ENCODE results near the gene DGKG.

DGKG gene

DNA sequence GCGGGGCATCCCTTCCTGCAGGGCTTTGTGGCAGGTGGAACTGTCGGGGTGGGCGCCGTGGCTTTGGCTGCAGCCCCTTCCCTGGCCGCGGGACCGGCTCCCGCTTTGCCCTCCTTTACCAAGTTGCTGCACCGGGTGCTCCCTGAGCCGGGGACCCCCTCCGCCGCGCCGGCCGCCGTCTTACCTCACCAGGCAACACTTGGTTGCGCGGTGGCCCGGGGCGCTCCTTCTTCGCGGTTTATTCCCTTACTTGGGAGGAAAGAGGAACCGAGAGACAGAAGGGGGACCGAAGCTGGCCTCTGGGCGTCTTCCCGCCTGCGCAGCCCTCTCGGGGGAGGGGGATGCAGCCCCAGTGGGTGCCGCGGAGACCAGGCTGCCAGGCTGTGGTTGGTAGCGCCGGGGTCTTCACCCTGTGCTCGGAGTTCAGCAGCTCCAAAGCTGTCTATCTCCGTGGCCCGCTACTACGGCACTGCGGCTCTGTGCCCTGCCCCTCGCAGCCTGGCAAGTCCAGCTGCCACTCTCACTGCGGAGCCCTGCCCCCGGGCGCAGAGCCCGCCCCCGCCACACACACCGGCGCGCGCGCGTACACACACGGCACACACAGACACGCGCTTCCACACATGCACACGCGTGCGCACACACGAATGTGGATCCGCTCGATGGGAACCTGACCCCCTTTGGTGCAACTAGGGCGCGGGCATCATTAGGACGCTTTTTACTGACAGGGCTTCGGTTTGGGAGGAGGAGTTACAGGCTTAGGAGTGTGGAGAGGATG is at the start of gene DGKG:
TSS of gene DGKG (minus strand) at position 473 of the 775 bp plus-strand sequence. CDS start 41,775 bp downstream, outside the sequence.
- no peak for DNase-seq

DNA sequence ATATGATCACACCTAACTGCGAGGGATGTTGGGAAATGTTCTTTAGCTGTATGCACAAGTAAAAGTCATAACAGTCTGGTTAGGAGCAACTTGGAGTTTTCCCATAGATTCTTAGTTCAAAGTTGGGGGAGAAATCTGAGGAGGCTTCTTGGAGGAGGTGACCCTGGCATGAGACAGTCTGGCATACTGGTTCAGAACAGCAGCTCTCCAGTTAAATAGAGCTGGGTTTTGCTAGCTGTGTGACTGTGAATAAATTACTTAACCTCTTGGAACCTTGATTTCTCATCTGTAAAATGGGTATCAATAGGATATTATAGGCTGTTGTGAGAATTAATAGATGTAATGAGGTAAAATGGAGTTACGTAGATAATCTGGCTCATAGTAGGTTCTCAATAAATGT is 49.1 kb upstream of the DGKG start:
- DNase-seq: no peak

DNA sequence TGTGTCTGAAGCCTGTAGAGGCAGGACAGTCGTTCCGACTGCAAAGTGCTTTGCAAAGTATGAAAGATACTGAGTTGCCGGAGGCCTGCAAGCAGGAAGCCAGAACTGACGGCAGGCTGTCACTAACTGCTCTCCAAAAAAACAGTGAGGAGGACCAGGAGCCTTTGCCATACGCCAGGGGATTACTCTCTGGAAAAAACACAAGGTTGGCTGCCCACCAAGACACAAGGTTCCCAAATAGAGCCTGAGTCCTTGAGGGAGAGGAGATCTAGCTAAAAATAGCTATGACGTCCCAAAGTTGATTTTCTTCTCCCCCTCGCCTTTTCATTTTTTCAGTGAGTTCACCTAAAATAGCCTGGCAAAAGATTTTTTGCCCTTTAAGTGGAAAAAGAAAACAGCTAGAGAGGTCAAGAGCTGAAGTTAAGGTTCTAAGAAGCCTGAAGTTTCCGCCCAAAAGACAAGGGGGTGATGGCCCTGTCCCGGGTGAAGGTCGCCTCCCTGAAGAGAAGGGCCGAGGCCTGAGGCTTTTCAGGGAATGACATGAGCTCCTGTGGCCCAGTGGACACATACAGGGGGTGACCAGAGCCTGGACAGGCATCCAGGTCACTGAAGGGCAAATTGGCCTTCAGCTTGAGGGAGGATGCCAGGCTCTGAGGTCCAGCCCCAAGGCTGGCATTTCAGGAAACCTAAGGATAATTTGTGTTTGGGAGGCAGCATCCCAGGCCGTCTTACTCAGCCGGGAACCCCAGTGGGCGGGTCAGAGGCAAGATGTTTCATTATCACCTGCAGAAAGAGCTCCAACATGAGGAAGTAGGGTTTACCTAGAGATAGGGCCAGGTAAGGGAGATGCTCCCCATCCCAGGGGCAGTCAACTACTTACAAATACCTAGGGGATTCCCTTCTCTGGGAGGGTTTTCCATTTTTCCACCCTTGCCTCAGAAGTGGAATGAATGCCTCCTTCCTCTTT is 44.9 kb upstream of the DGKG start:
- no peak for DNase-seq

DNA sequence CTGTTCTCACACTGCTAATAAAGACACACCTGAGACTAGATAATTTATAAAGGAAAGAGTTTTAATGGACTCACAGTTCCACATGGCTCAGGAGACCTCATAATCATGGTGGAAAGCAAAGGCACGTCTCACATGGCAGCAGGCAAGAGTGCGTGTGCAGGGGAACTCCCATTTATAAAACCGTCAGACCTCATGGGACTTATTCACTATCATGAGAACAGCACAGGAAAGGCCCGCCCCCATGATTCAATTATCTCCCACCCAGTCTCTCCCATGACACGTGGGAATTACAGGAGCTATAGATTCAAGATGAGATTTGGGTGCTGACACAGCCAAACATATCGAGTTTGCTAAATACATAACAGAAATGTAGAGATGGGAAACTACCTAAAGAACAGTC is 39.5 kb upstream of the DGKG start:
- DNase-seq: no peak

DNA sequence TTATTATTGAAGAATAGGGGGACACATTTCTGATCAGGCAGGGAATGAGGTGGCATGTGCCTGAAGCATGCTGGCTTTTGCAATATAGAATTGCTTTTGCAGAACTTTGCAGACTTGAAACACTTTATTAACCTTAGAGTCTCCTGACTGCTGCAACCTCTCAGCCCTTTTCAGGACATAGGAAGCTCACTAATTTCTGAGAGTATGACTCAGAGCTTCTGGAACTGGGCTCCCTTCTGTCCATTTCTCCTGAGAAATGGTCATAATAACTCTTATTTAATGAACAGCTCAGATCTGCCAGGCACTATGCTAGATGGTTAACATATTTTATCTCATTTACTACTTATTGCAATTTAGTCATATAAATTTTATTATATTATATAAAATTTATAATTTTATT is 38.6 kb upstream of the DGKG start:
- no peak for DNase-seq

DNA sequence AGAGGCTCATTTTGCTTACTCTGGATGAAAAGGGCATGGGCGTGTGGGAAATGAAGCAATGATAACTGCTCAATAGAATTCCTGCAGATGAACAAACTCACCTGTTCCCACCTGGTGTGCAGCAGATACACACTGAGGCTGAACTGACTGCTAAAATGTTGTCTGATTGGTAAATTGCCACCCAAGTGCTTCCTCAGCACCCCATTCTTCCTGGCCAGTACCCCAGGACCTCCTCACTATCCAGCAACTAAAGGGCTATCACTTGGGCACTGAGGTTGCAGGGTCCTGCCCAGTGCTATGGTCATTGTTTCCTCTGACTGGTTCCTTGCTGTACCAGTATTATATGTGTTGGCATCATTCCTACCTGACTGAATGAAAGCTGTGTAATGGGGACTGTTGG is 38.0 kb upstream of the DGKG start:
- no peak for DNase-seq

DNA sequence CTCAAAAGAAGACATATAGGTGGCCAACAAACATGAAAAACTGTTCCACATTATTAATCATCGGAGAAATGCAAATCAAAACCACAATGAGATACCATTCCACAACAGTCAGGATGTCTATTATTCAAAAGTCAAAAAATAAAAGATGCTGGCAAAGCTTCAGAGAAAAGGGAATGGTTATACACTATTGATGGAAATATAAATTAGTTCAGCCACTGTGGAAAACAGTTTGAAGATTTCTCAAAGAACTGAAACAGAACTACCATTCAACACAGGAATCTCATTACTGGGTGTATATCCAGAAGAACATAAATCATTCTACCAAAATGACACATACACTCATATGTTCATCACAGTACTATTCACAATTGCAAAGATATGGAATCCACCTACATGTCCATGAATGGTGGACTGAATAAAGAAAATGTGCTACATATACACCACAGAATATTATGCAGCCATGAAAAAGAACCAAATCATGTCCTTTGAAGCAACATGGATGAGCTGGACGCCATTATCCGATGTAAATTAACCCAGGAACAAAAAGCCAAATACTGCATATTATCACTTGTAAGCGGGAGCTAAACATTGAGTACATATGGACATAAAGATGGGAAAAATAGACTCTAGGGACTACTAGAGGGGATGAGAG is 32.7 kb upstream of the DGKG start:
- DNase-seq: no peak

DNA sequence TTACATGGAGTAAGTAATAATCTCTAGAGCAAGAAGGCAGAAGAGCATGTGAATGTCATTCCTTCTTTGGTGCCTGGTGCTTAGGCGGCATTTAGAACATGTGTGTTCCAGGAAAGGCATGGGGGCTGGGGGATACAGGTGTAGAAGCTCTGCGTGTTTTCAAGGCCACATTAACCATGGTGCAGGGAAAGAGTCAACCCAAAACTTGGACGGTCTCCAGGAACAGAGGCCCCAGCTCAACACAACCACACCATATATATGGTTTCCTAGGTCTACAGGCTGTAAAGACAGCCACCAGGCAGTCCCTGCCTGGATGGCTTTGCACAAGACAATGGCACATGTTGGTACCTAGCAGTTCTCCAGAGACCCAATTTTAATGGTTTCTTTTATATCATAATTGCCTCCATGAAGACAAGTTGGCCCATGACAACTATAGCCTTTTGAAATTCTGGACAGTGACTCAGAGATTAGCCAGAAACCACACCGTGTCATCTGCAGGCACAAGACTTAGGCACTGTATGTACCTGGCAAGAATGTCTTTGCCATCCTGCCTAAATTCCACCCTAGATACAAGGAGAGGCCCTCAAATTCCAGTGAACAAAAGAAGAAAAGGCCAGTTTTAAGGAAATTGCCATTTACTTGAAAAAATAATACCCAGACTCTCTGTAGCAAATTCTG is 25.0 kb upstream of the DGKG start:
- no peak for DNase-seq

DNA sequence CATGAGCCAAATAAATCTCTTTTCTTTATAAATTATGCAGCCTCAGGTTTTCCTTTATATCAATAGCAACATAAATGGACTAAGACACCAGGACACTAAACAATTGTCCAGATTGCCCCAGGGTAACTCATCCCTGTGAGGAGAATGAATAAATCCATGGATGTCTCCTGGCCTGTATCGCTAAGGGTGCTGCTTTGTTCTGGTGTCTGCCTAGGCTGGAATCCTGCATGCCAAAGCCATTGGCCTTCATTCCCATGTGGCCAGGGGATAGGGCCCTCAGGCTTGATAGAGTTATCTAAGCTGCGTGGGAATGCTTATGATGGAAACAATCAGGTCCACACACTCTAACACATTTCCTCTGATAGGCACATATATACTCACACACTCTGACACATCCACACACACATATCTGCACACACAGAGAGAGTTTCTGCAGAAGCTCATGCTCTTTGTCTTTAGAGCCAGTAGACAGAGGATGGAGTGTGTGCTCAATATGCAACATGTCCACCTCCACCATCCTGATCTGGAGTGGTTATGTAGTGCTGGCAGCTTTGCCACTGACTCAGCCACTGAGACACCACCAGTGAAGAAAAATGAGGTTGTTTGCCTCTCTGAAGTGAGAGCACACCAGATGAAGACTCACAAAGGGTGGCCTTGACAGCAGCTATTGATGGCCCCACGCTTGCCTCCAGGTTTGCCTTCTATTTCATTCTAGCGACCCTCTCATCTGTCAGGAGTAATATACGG is 24.0 kb upstream of the DGKG start:
- DNase-seq: no peak

DNA sequence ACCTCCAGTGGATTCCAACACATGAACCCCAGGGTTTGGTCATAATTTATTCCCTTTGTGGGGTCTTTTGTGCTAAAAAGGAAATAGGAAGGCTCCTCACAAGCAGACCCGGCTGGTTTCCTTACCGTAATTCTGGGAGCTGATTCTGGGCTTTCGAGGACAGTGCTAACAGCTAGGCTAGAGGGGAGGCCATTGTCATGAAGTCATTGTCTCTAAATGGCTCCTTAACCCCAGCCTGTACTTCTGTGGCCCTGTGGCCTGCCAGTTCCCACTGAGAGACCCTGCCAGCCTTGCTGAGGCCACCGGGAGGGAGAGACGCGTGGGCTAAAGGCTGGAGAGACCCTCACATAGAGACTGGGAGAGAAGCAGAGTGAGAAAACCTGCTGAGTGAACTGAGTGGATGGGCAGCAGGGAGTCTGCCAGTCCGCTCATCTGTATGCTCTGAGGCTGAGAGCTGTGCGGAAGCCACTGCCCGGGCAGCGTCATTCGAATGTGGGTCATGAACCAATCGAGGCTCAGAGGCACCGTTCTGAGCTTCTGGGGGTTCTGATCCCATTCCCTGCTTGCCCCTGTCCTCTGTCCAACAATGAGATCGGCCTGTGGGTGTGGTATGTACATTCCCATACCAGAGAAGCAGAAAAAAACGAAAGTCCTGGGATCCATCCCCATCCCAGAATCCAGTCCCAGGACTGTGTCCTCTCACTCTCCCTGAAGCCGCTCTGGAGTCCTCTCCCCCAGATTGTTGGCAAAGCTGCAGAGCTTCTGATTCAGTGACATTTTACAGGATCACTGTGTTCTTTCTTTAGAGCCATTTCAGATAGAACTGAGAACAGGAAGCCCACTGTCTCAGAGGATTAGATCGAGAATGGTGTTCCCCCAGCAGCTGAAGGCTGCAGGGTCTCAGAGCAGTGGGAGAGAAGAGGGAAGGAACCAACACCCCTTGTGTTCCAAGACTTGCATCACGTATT is 21.3 kb upstream of the DGKG start:
- no peak for DNase-seq

DNA sequence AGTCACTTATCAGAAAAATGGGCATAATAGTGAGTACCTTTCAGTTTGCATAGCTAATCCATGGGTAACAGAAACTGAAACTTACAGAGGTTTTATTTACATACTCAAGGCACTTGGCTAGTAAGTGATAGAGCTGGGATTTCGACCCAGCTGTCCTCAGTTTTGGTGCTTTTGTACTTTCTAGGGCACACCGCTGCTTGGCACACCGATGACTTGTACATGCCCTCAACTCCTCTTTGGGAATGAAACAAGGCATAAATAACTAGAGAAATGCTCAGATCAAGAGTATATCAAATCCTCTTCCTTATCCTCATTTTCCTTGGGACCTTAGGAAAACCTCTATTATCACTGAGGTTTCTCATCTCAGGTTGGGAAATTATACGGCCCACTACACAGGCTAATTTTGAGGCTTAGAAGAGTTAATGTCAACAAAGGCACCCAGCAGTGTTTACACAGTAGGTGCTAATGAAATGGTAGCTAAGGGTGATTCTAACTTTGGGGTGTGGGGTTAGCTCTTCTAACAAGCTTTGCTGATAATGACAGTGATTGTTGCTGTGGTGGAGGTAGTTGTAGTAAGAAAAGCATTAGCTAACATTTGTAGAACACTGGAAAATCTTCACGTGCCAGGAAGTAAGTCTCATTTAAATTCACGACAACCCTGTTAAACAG is 20.3 kb upstream of the DGKG start:
- no peak for DNase-seq

DNA sequence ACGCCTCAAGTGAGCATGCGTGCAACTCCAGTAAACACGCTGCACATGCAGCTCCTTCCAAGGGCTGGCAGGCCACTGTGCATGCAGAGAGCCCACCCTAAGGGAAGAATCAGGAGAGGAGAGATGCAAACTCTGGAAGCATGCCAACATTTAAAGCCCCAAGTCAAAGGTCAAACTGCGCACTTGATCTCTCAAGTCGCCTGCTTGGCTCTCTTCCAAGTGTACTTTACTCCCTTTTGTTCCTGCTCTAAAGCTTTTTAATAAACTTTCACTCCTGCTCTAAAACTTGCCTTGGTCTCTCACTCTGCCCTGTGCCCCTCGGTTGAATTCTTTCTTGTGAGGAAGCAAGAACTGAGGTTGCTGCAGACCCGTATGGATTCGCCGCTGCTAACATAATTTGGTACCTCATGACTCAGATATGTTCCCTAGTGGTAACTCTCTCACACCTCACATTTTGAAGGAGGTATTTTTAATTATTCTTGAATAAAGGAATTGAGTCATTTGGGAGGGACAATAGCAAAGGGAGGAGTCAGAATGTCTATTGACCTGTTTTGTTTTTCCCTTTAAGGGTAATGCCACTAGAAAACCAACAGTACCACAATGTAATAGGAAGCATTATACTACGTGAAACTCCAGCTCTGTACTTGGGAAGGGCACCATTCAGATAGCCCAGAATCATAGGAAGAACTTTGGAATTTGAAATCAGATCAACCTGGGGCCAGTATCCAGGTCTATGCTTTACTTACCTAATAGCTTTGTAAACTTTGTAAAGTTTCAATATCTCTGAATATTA is 19.6 kb upstream of the DGKG start:
- DNase-seq: no peak

DNA sequence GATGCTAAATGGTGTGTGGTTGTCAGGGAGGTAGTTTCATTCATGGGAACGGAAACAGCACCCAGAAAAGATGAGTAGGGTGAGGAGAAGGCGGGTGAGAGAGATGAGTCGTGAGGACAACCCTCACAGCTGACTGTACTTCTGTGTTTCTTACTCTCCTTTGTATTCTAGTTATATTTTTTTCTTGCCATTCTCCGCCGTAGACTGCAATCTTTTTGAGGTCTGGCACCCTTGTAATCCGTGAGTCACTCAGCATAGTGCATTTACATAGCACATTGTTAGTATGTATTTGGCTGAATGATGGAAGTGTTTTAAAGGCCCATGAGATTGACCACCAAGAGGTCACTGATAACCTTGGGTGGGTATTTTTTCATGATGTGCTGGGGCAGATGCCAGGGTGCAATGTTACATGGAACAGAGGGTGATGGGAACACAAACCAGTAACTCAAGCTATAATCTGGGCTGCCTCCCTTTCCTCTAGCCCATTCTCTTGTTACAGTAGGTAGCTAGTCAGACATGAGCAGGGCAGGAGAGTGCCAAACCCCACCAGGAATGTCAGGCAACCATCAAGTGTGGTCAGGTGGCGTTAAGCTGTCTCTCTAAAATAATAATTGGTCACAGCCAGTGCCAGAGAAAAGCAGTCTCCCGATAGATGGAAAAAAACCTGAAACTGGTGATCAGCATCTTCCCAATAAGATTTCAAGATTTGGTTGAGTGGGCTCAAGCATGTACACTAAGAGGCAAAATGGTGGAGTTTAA is 18.8 kb upstream of the DGKG start:
- no peak for DNase-seq

DNA sequence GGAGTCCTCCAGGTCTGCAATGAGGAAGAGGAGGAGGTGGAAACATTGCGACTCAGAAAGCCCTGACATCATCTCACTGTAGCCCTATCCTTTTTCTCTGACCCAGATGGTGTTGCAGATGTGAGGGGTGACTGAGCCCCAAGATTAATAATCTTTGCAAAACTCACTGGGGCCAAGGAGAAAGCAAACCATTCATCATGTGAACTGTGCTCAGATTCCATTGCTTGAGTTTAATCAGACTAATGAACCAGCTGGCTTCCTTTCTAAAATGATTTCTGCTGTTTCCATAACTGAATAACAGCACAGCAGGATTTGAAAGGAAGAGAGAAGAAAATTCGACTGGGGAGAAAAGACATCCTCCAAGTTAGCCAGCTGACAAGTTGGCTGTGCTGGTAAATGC is 13.4 kb upstream of the DGKG start:
- DNase-seq: no peak

DNA sequence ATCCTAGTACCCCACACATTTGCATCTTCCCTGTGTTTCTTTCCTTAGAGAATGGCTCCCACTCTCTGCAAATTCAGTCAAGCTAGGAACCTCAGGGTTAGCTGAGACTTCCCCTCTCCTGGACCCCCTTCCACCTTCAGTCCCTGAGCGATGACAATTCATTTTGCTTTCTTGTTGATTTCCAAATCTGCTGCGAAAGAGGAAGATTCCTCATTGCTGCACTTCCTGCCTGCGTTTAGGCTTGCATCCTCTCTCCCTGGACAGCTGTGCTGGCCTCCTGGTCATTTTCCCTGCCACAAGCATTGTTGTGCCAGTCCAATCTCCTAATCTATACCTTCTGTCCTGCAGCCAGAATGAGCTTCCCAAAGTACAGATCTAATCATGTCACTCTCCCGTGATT is 12.3 kb upstream of the DGKG start:
- DNase-seq: no peak

DNA sequence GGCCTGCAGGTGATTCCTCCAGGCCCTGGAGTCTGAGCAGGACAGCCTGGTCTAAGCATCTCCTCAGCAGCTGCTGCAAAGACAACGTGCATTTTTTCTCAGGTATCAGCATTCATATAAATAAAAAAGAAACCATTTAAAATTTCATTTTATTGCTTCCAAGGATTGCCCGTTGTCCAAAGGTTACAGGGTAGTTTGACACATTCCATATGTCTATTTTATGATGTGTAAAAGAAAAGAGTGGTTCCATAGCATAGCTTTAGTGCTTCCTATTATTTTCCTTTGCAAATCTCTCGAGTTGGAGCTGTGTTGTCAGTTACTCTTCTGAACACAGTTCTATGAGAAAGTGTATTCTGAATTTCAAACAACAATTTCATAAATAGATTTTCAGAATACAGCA is 7.2 kb upstream of the DGKG start:
- no peak for DNase-seq

DNA sequence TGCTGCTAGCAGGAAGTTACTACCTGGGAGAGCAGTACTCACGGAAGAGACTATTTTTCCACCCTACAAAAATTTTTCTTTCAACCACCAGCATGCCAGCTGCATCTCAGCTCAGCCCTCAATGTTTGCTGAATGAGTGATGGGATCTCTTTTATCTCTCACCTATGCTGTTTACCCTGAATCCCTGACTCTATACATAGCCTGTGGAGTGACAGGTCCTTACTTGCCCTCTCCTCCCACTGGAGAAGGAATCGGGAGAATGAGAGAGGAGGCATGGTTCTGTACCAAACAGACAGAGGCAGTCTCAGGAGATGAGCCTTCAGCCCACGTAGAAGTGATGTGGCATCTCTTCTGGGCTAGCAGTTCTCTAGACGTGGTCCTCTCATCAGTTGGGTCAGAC is 6.7 kb upstream of the DGKG start:
- DNase-seq: no peak

DNA sequence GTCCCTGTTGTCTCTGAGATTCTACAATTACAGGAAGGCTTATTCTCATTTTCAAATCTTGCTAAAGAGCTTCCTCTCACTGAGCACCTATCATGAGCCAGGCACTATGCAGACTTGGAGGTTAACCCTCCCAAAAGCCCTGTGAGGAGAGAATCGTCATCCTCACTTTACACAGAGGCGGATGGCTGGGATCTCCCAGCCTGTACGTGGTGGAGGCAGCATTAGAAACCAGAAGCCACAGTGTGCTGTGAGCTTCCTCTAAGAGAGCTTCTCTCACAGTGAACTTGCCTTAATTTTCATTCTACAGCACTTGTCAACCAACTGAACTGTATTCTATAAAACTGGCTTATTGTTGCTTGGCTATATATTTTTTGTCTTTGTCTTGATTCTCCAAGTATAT is 6.1 kb upstream of the DGKG start:
- DNase-seq: no peak

DNA sequence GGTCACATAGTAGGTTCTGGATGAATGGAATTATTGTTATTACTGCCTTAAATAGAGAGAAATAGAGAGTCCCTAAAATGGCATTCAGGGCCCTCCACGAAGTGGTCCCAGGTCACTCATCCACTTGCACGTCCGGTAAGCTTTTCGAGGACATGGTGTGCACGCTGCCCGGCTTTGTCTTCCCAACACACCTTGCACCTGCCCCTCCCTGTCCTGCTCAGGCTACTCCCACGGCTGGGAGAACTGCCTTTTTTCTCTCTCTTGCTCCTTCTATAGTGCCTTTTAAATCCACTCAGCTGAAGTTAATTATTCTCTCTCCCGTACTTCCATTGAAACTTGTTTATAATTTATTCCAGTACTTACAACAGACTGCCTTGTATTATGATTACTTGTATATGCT is 5.6 kb upstream of the DGKG start:
- DNase-seq: no peak

All from NCI-H2081 treated with DMSO at 0.1 percent for 48 hours (cell line).